Measurements from ENCODE around the gene PANK4. TPM values are rescaled to one million over a fixed set of nuclear protein-coding genes. Genes with fewer than 3 reads are reported as not detected.

The PANK4 gene
- total and polyA plus RNA-seq, 9 of the 15 experiments (the other 6 are each of a cell fraction or from before 2014, with no cell fraction given): 0.93 to 55.6 (median 31.5) TPM

DNA sequence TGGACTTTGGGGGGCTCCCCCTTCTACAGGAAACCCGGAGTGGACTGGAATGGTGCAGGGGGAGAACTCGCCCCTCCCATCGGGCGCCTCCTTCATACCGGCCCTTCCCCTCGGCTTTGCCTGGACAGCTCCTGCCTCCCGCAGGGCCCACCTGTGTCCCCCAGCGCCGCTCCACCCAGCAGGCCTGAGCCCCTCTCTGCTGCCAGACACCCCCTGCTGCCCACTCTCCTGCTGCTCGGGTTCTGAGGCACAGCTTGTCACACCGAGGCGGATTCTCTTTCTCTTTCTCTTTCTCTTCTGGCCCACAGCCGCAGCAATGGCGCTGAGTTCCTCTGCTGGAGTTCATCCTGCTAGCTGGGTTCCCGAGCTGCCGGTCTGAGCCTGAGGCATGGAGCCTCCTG, 29.9 kb upstream of the PANK4 start, which contains the start of gene TNFRSF14:
Gene TNFRSF14, plus strand, starts transcription at position 95 of the 401 bp plus-strand sequence. Its CDS starts 294 bp downstream, at position 389.
- Histone ChIP-seq H3K36me3 (ENCODE audit: control insufficient read depth, insufficient read depth, low read length) (no peaks in the 10 kb centered on the region), H3K4me3 (peak within 1 kb of the TSS; percentile 25), H3K27me3 (ENCODE audit: control insufficient read depth in 2 of 2, insufficient read depth in 2 of 2, low read length in 2 of 2) (0 out of 5 replicates have a peak, but pooled peaks cover 0 to 4% of the 10 kb centered on the region in 2 experiments), H3K79me2 (ENCODE audit: control insufficient read depth, insufficient read depth, low read length) (no peaks in the 10 kb centered on the region), H3K27ac (ENCODE audit: extremely low read depth, low read depth, low read length) (peak within 1 kb of the TSS; percentile 51; the same call in 1 of the 3 replicates), H2AFZ (ENCODE audit: low read depth, low read length) (peak within 1 kb of the TSS; percentile 86), H4K20me1 (replicated peaks; ENCODE audit: control insufficient read depth, insufficient read depth, low read length) (no peaks in the 10 kb centered on the region), H3K4me2 (ENCODE audit: insufficient read depth, low read length) (peak within 1 kb of the TSS; percentile 69), H3K9me3 (replicated peaks; ENCODE audit: control insufficient read depth, insufficient read depth, low read depth, low read length) (no peaks in the 10 kb centered on the region), H3K4me1 (replicated peaks in 1 of 2; ENCODE audit: control insufficient read depth in 2 of 2, insufficient read depth in 2 of 2, low read length in 2 of 2) (peaks cover 26 to 82% of the 10 kb centered on the region in 2 experiments), H3K9me1 (ENCODE audit: control insufficient read depth, insufficient read depth, low read length) (no peaks in the 10 kb centered on the region), H3K9ac (ENCODE audit: insufficient read depth in 1 of 2, low read depth in 2 of 2, low read length in 2 of 2) (peak within 1 kb of the TSS; percentile 51 to 92; a peak in 3 of 4 replicates)
- WGBS (ENCODE audit: insufficient coverage, low coverage, missing lambda C conversion rate): 9% methylated on average over 15 of the region's 16 CpGs
- FAIRE-seq: peak; percentile 46
- ATAC-seq: peak; percentile 47
- CTCF ChIA-PET (ENCODE audit: low intra/inter-chr PET ratio): interaction anchor here (1.4 to 2.7 kb wide), 2 partner anchors 142 to 230 kb away, joined by 7 to 22 read pairs; no protein-coding TSS in a partner anchor
- DNase-seq (ENCODE audit: extremely low read depth in 1 of 4, low spot score in 3 of 4): peak in 3 of 4 experiments; percentile 42 to 55 (median 52)
- no TSS peak for BruUV-seq (replicated peaks)
- in situ Hi-C loops (cut with MboI) (no loop called here), intact Hi-C loops (cut with micrococcal nuclease) (no loop called here)
- POLR2A ChIA-PET: interaction anchor here (0.5 to 1.8 kb wide), 6 partner anchors 9 to 385 kb away, joined by 3 to 8 read pairs (median 3); partner anchors contain the start of gene PRXL2B
- peak; percentile 57; the same call in 1 of the 2 replicates for TF ChIP-seq PHF8 (IDR thresholded peaks at IDR 0.05; ENCODE audit: borderline replicate concordance, low read length)
- TF ChIP-seq RBBP5 (IDR thresholded peaks at IDR 0.05; ENCODE audit: borderline replicate concordance, insufficient read depth, low read length, poor library complexity, severe bottlenecking): peak; percentile 23
- TF ChIP-seq, protein P1, sequence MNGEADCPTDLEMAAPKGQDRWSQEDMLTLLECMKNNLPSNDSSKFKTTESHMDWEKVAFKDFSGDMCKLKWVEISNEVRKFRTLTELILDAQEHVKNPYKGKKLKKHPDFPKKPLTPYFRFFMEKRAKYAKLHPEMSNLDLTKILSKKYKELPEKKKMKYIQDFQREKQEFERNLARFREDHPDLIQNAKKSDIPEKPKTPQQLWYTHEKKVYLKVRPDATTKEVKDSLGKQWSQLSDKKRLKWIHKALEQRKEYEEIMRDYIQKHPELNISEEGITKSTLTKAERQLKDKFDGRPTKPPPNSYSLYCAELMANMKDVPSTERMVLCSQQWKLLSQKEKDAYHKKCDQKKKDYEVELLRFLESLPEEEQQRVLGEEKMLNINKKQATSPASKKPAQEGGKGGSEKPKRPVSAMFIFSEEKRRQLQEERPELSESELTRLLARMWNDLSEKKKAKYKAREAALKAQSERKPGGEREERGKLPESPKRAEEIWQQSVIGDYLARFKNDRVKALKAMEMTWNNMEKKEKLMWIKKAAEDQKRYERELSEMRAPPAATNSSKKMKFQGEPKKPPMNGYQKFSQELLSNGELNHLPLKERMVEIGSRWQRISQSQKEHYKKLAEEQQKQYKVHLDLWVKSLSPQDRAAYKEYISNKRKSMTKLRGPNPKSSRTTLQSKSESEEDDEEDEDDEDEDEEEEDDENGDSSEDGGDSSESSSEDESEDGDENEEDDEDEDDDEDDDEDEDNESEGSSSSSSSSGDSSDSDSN (IDR thresholded peaks at IDR 0.05; ENCODE audit: borderline replicate concordance in 1 of 2, low read depth in 2 of 2, low read length in 2 of 2): peak in 1 of 2 experiments; percentile 70; a peak in 1 of 4 replicates
- no peak for TF ChIP-seq ZC3H4 (CRISPR knock-in tag; IDR thresholded peaks at IDR 0.05; ENCODE audit: borderline replicate concordance)
- no peak for TF ChIP-seq CCNT2 (IDR thresholded peaks at IDR 0.05; ENCODE audit: borderline replicate concordance, extremely low read depth, insufficient read length, low read depth, low read length)
- no peak for TF ChIP-seq SLC30A9 (CRISPR knock-in tag; IDR thresholded peaks at IDR 0.05)
- no peak for TF ChIP-seq ZNF24 (IDR thresholded peaks at IDR 0.05)
- TF ChIP-seq, protein P2, sequence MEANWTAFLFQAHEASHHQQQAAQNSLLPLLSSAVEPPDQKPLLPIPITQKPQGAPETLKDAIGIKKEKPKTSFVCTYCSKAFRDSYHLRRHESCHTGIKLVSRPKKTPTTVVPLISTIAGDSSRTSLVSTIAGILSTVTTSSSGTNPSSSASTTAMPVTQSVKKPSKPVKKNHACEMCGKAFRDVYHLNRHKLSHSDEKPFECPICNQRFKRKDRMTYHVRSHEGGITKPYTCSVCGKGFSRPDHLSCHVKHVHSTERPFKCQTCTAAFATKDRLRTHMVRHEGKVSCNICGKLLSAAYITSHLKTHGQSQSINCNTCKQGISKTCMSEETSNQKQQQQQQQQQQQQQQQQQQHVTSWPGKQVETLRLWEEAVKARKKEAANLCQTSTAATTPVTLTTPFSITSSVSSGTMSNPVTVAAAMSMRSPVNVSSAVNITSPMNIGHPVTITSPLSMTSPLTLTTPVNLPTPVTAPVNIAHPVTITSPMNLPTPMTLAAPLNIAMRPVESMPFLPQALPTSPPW (CRISPR knock-in tag; IDR thresholded peaks at IDR 0.05): peak; percentile 40; the same call in 1 of the 2 replicates
- TF ChIP-seq, protein P3, sequence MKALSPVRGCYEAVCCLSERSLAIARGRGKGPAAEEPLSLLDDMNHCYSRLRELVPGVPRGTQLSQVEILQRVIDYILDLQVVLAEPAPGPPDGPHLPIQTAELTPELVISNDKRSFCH (CRISPR knock-in tag; IDR thresholded peaks at IDR 0.05): no peak
- TF ChIP-seq, protein P3 (tag; IDR thresholded peaks at IDR 0.05): peak; percentile 41; the same call in 1 of the 2 replicates
- TF ChIP-seq SMARCE1 (IDR thresholded peaks at IDR 0.05): peak; percentile 13; the same call in 1 of the 2 replicates
- TF ChIP-seq YY1 (IDR thresholded peaks at IDR 0.05; ENCODE audit: borderline replicate concordance in 1 of 3, control insufficient read depth in 1 of 3, extremely low read depth in 1 of 3, insufficient read depth in 3 of 3, insufficient read length in 1 of 3, insufficient replicate concordance in 2 of 3, low read depth in 1 of 3, low read length in 2 of 3): peak; percentile 26 to 84 (median 68)
- TF ChIP-seq, protein P4, sequence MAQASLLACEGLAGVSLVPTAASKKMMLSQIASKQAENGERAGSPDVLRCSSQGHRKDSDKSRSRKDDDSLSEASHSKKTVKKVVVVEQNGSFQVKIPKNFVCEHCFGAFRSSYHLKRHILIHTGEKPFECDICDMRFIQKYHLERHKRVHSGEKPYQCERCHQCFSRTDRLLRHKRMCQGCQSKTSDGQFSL (CRISPR knock-in tag; IDR thresholded peaks at IDR 0.05): no peak
- TF ChIP-seq, protein P4 (tag; IDR thresholded peaks at IDR 0.05): no peak
- peak; percentile 57; the same call in 1 of the 2 replicates for TF ChIP-seq ZBTB7A (IDR thresholded peaks at IDR 0.05; ENCODE audit: borderline replicate concordance, control insufficient read depth, low read depth, low read length)
